Non-pigmented ciliary epithelial cell (primary cell): ENCODE data around the gene POU2AF3.
"Not testable (repeated sequence)": the region's sequence is repeated elsewhere in the genome, so short reads cannot be mapped to it uniquely, and the experiment has no call there.

Experiments used
- DNase-seq: peaks from one replicate; pipeline ENCODE4 v3.0.0-alpha.2; 2010; ENCODE audit warnings: low read depth

POU2AF3 gene

GRCh38 chr11:111301004-111301841 lies 2.9 kb downstream of the POU2AF3 start:
- no peak for DNase-seq

- no peak for DNase-seq
Observed at GRCh38 chr11:111301842-111302118, 3.4 kb downstream of the POU2AF3 start.

GRCh38 chr11:111302298-111302697 lies 4.0 kb downstream of the POU2AF3 start:
- no peak for DNase-seq

GRCh38 chr11:111303461-111303860 lies 5.1 kb downstream of the POU2AF3 start:
- no peak for DNase-seq

- DNase-seq: no peak
Observed at GRCh38 chr11:111305162-111305802, 6.9 kb downstream of the POU2AF3 start.

- no peak for DNase-seq
Observed at GRCh38 chr11:111305876-111306275, 7.5 kb downstream of the POU2AF3 start.

- no peak for DNase-seq
Observed at GRCh38 chr11:111306321-111306720, 8.0 kb downstream of the POU2AF3 start.

- DNase-seq: no peak
Observed at GRCh38 chr11:111307472-111308108, 9.2 kb downstream of the POU2AF3 start.

GRCh38 chr11:111308140-111308539 lies 9.8 kb downstream of the POU2AF3 start:
- no peak for DNase-seq

- DNase-seq: no peak
Observed at GRCh38 chr11:111309215-111309915, 11.0 kb downstream of the POU2AF3 start.

GRCh38 chr11:111310088-111310487 lies 11.7 kb downstream of the POU2AF3 start:
- no peak for DNase-seq

- no peak for DNase-seq
Observed at GRCh38 chr11:111310723-111311122, 12.4 kb downstream of the POU2AF3 start.

- DNase-seq: no peak
Observed at GRCh38 chr11:111312076-111312475, 13.7 kb downstream of the POU2AF3 start.

- DNase-seq: no peak
Observed at GRCh38 chr11:111319296-111319695, 20.9 kb downstream of the POU2AF3 start.

- DNase-seq: not testable (repeated sequence)
Observed at GRCh38 chr11:111320199-111320598, 21.9 kb downstream of the POU2AF3 start.

- no peak for DNase-seq
Observed at GRCh38 chr11:111320728-111321568, 22.6 kb downstream of the POU2AF3 start.

GRCh38 chr11:111322534-111322933 lies 24.2 kb downstream of the POU2AF3 start:
- no peak for DNase-seq

- no peak for DNase-seq
Observed at GRCh38 chr11:111324277-111324720, 26.0 kb downstream of the POU2AF3 start.

- DNase-seq: no peak
Observed at GRCh38 chr11:111325259-111325658, 26.9 kb downstream of the POU2AF3 start.

GRCh38 chr11:111326824-111327223 lies 28.5 kb downstream of the POU2AF3 start:
- DNase-seq: no peak

GRCh38 chr11:111327908-111328624 lies 29.7 kb downstream of the POU2AF3 start:
- DNase-seq: no peak
